HepG2 (cell line): ENCODE data around the gene LMF2. TPM values are rescaled to one million over a fixed set of nuclear protein-coding genes. Genes with fewer than 3 reads are reported as not detected.

ENCODE experiments used
- ATAD3A ChIP-seq: sonication (generic); formaldehyde crosslinking; IDR thresholded peaks from 2 replicates; pipeline ENCODE4 v1.4.0; 2020; ENCODE audit warnings: missing genetic modification reagents
- KDM3A ChIP-seq: IDR thresholded peaks from 2 replicates; pipeline ENCODE4 v1.6.1; 2018; ENCODE audit warnings: low read depth, missing compliant biosample characterization
- NFE2 ChIP-seq: sonication (generic); formaldehyde crosslinking; IDR thresholded peaks from 2 replicates; pipeline ENCODE4 v1.4.0; 2020; ENCODE audit warnings: missing genetic modification reagents
- NRL ChIP-seq: sonication (generic); formaldehyde crosslinking; IDR thresholded peaks from 2 replicates; pipeline ENCODE4 v1.5.0; 2020; ENCODE audit warnings: missing genetic modification reagents, mild to moderate bottlenecking, moderate library complexity, borderline replicate concordance
- STAG1 ChIP-seq: sonication (generic); formaldehyde crosslinking; IDR thresholded peaks from 2 replicates; pipeline ENCODE4 v1.4.0; 2020; ENCODE audit warnings: missing genetic modification reagents
- TBX3 ChIP-seq: fragments of 450-650 bp; IDR thresholded peaks from 2 replicates; pipeline ENCODE4 v1.6.1; 2017; ENCODE audit warnings: antibody characterized with exemption, mild to moderate bottlenecking, inconsistent platforms, borderline replicate concordance
- ZBTB42 ChIP-seq: sonication (generic); formaldehyde crosslinking; IDR thresholded peaks from 2 replicates; pipeline ENCODE4 v1.5.0; 2020; ENCODE audit warnings: mild to moderate bottlenecking, missing genetic modification reagents
- ZFAT ChIP-seq: sonication (generic); formaldehyde crosslinking; conservative IDR thresholded peaks from 2 replicates; pipeline ENCODE4 v1.8.1; 2023; ENCODE audit warnings: missing genetic modification reagents, inconsistent platforms
- ZNF30 ChIP-seq: sonication (generic); formaldehyde crosslinking; IDR thresholded peaks from 2 replicates; pipeline ENCODE4 v1.5.0; 2020; ENCODE audit warnings: mild to moderate bottlenecking, missing genetic modification reagents
- ZNF335 ChIP-seq: sonication (generic); formaldehyde crosslinking; IDR thresholded peaks from 2 replicates; pipeline ENCODE4 v1.4.0; 2020; ENCODE audit warnings: missing genetic modification reagents
- ZNF83 ChIP-seq: sonication (generic); formaldehyde crosslinking; IDR thresholded peaks from 2 replicates; pipeline ENCODE4 v1.4.0; 2020; ENCODE audit warnings: missing genetic modification reagents, mild to moderate bottlenecking, borderline replicate concordance
- polyA plus RNA-seq, 8 experiments: library from polyadenylated mRNA; depleted of rRNA in 3 of 8; stranded (reverse) in 7 of 8; unstranded in 1 of 8; fragments of >200 nt; fragmentation: Illumina TruSeq in 4 of 8; extraction: Trizol in 4 of 8; gene quantifications; 2 replicates each; pipeline versions ENCODE4 v1.2.1 to v1.2.3, GENCODE V29; 2011 to 2016; ENCODE audit warnings: low read depth in 4 of 8, missing spikeins in 1 of 8, mixed read lengths in 1 of 8; ENCODE audit not compliant: insufficient read depth in 1 of 8
- total RNA-seq, 5 experiments: library from RNA; depleted of rRNA; stranded (reverse); fragments of >200 nt; fragmentation: Illumina TruSeq; extraction: Trizol; gene quantifications; 2 replicates each; pipeline ENCODE4 v1.2.3, GENCODE V29; 2016; ENCODE audit warnings: low read depth in 1 of 5
- TF ChIP-seq, protein P1 (sequence below): sonication (generic); formaldehyde crosslinking; IDR thresholded peaks from 2 replicates; pipeline ENCODE4 v1.4.0; 2020; ENCODE audit warnings: missing genetic modification reagents
- TF ChIP-seq, protein P2 (sequence below): fragments of 450-650 bp; IDR thresholded peaks from 2 replicates; pipeline ENCODE4 v1.6.1; 2017
- TF ChIP-seq, protein P3 (sequence below): sonication (generic); formaldehyde crosslinking; IDR thresholded peaks from 2 replicates; pipeline ENCODE4 v1.4.0; 2020; ENCODE audit warnings: missing genetic modification reagents
- TF ChIP-seq, protein P4 (sequence below): sonication (generic); formaldehyde crosslinking; IDR thresholded peaks from 2 replicates; pipeline ENCODE4 v1.4.0; 2020; ENCODE audit warnings: missing genetic modification reagents
- TF ChIP-seq, protein P5 (sequence below): sonication (generic); formaldehyde crosslinking; IDR thresholded peaks from 2 replicates; pipeline ENCODE4 v1.8.0; 2022; ENCODE audit warnings: mild to moderate bottlenecking, missing genetic modification reagents, moderate library complexity
- TF ChIP-seq, protein P6 (sequence below): IDR thresholded peaks from 2 replicates; pipeline ENCODE4 v1.6.1; 2012; ENCODE audit warnings: low read depth, low read length, improper control_type of control experiment

LMF2 gene
- total and polyA plus RNA-seq, 2 of the 13 experiments (the other 11 are each of a cell fraction or from before 2014, with no cell fraction given): 23.3 to 30.6 TPM

DNA sequence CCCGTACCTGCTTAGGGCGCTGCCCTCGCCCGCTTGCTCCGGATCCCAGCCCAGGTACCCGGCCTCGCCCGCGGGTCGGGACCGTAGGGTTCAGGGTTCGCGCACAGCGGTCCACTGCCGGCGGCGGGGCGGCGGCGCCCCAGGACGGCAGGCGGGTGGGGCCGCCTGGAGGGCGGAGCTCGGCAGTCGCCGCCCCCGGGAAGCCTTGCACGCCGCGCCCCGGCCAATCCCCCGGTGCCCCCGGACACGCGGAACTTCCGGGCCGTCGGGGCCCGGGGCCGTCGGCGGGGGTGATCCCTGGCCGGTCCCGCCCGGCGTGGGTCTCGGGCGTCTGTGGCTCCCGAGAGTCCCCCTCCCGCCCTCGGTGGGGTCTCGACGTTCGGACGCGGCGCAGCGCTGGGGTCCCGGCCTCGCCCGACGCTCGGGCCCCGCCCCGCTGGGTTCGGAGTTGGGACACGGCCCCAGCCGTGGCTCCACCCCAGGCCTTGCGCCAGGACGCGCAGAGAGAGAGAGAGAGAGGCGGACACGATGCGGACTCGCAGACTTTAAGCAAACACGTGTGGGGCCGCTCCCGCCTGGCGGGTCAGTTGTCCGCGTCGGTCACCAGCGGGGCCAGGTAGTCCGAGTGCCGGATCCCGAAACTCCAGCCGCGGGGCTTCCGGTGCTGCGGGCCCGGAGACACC, 22.5 kb upstream of the LMF2 start, which contains the start of gene TYMP (continued):
- TF ChIP-seq NRL (CRISPR knock-in tag): no peak
- no peak for TF ChIP-seq ZNF30 (CRISPR knock-in tag)
- no peak for TF ChIP-seq NFE2 (CRISPR knock-in tag)
- TF ChIP-seq, protein P1, sequence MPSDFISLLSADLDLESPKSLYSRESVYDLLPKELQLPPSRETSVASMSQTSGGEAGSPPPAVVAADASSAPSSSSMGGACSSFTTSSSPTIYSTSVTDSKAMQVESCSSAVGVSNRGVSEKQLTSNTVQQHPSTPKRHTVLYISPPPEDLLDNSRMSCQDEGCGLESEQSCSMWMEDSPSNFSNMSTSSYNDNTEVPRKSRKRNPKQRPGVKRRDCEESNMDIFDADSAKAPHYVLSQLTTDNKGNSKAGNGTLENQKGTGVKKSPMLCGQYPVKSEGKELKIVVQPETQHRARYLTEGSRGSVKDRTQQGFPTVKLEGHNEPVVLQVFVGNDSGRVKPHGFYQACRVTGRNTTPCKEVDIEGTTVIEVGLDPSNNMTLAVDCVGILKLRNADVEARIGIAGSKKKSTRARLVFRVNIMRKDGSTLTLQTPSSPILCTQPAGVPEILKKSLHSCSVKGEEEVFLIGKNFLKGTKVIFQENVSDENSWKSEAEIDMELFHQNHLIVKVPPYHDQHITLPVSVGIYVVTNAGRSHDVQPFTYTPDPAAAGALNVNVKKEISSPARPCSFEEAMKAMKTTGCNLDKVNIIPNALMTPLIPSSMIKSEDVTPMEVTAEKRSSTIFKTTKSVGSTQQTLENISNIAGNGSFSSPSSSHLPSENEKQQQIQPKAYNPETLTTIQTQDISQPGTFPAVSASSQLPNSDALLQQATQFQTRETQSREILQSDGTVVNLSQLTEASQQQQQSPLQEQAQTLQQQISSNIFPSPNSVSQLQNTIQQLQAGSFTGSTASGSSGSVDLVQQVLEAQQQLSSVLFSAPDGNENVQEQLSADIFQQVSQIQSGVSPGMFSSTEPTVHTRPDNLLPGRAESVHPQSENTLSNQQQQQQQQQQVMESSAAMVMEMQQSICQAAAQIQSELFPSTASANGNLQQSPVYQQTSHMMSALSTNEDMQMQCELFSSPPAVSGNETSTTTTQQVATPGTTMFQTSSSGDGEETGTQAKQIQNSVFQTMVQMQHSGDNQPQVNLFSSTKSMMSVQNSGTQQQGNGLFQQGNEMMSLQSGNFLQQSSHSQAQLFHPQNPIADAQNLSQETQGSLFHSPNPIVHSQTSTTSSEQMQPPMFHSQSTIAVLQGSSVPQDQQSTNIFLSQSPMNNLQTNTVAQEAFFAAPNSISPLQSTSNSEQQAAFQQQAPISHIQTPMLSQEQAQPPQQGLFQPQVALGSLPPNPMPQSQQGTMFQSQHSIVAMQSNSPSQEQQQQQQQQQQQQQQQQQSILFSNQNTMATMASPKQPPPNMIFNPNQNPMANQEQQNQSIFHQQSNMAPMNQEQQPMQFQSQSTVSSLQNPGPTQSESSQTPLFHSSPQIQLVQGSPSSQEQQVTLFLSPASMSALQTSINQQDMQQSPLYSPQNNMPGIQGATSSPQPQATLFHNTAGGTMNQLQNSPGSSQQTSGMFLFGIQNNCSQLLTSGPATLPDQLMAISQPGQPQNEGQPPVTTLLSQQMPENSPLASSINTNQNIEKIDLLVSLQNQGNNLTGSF (CRISPR knock-in tag): peak; percentile 55; the same call in 1 of the 2 replicates
- 0 out of 2 replicates have a peak, but pooled peaks have one; percentile 22 for TF ChIP-seq KDM3A (CRISPR knock-in tag)
- TF ChIP-seq, protein P2, sequence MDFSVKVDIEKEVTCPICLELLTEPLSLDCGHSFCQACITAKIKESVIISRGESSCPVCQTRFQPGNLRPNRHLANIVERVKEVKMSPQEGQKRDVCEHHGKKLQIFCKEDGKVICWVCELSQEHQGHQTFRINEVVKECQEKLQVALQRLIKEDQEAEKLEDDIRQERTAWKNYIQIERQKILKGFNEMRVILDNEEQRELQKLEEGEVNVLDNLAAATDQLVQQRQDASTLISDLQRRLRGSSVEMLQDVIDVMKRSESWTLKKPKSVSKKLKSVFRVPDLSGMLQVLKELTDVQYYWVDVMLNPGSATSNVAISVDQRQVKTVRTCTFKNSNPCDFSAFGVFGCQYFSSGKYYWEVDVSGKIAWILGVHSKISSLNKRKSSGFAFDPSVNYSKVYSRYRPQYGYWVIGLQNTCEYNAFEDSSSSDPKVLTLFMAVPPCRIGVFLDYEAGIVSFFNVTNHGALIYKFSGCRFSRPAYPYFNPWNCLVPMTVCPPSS: no peak
- TF ChIP-seq, protein P3, sequence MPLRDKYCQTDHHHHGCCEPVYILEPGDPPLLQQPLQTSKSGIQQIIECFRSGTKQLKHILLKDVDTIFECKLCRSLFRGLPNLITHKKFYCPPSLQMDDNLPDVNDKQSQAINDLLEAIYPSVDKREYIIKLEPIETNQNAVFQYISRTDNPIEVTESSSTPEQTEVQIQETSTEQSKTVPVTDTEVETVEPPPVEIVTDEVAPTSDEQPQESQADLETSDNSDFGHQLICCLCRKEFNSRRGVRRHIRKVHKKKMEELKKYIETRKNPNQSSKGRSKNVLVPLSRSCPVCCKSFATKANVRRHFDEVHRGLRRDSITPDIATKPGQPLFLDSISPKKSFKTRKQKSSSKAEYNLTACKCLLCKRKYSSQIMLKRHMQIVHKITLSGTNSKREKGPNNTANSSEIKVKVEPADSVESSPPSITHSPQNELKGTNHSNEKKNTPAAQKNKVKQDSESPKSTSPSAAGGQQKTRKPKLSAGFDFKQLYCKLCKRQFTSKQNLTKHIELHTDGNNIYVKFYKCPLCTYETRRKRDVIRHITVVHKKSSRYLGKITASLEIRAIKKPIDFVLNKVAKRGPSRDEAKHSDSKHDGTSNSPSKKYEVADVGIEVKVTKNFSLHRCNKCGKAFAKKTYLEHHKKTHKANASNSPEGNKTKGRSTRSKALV (CRISPR knock-in tag): no peak
- 0 out of 2 replicates have a peak, but pooled peaks have one; percentile 35 for TF ChIP-seq ZFAT (CRISPR knock-in tag)
- TF ChIP-seq, protein P4, sequence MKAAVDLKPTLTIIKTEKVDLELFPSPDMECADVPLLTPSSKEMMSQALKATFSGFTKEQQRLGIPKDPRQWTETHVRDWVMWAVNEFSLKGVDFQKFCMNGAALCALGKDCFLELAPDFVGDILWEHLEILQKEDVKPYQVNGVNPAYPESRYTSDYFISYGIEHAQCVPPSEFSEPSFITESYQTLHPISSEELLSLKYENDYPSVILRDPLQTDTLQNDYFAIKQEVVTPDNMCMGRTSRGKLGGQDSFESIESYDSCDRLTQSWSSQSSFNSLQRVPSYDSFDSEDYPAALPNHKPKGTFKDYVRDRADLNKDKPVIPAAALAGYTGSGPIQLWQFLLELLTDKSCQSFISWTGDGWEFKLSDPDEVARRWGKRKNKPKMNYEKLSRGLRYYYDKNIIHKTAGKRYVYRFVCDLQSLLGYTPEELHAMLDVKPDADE (CRISPR knock-in tag): no peak; the same call in 1 of the 2 replicates
- TF ChIP-seq ZNF335 (CRISPR knock-in tag): no peak
- peak; percentile 23; the same call in 1 of the 2 replicates for TF ChIP-seq STAG1 (CRISPR knock-in tag)
- TF ChIP-seq ATAD3A (CRISPR knock-in tag): no peak
- TF ChIP-seq ZBTB42 (CRISPR knock-in tag): no peak; the same call in 1 of the 2 replicates
- TF ChIP-seq TBX3: no peak
- TF ChIP-seq, protein P5, sequence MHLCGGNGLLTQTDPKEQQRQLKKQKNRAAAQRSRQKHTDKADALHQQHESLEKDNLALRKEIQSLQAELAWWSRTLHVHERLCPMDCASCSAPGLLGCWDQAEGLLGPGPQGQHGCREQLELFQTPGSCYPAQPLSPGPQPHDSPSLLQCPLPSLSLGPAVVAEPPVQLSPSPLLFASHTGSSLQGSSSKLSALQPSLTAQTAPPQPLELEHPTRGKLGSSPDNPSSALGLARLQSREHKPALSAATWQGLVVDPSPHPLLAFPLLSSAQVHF (CRISPR knock-in tag): no peak; the same call in 1 of the 2 replicates
- TF ChIP-seq, protein P6, sequence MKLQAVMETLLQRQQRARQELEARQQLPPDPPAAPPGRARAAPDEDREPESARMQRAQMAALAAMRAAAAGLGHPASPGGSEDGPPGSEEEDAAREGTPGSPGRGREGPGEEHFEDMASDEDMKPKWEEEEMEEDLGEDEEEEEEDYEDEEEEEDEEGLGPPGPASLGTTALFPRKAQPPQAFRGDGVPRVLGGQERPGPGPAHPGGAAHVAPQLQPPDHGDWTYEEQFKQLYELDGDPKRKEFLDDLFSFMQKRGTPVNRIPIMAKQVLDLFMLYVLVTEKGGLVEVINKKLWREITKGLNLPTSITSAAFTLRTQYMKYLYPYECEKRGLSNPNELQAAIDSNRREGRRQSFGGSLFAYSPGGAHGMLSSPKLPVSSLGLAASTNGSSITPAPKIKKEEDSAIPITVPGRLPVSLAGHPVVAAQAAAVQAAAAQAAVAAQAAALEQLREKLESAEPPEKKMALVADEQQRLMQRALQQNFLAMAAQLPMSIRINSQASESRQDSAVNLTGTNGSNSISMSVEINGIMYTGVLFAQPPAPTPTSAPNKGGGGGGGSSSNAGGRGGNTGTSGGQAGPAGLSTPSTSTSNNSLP: no peak
- no peak for TF ChIP-seq ZNF83
